ENCODE measurements around the gene RFTN2. TPM values are rescaled to one million over a fixed set of nuclear protein-coding genes. Genes with fewer than 3 reads are reported as not detected.

Gene RFTN2
- total and polyA plus RNA-seq, 2 donors (not counting 3 experiments of a cell fraction or from before 2014, with no cell fraction given), result 5.0 to 8.0 TPM

DNA sequence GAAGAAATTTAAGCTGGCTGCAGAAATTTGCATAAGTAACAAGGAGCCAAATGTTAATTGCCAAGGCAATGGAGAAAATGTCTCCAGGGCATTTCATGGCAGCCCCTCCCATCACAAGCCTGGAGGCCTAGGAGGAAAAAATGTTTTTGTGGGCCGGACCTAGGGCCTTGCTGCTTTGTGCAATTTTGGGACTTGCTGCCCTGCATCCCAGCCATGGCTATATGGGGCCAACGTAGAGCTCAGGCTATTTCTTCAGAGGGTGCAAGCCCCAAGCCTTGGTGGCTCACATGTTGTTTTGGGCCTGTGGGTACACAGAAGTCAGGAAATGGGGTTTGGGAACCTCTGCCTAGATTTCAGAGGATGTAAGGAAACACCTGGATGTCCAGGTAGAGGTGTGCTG is 101.8 kb downstream of the RFTN2 start:
- Histone ChIP-seq H3K79me2 (ENCODE audit: control insufficient read depth, insufficient read depth, low read length) (no peaks in the 10 kb centered on the region), H4K20me1 (replicated peaks; ENCODE audit: control insufficient read depth, extremely low read depth, insufficient read depth, low read length) (no peaks in the 10 kb centered on the region), H3K27me3 (ENCODE audit: control insufficient read depth in 2 of 2, insufficient read depth in 2 of 2, low read length in 2 of 2) (no peaks in the 10 kb centered on the region), H3K9ac (replicated peaks; ENCODE audit: extremely low read depth, insufficient read depth, low read length) (no peak overlapping the region), H3K4me2 (ENCODE audit: insufficient read depth, low read length) (no peak overlapping the region), H3K4me3 (replicated peaks in 1 of 3; ENCODE audit: insufficient read depth in 1 of 3, low read depth in 1 of 3, low read length in 3 of 3) (no peak overlapping the region), H3K4me1 (ENCODE audit: control insufficient read depth, extremely low read depth, insufficient read depth, low read length) (no peaks in the 10 kb centered on the region), H3K9me1 (replicated peaks; ENCODE audit: control insufficient read depth, extremely low read depth, insufficient read depth, low read length) (no peaks in the 10 kb centered on the region), H3K36me3 (ENCODE audit: control insufficient read depth in 2 of 2, extremely low read depth in 1 of 2, insufficient read depth in 2 of 2, low read length in 2 of 2) (peaks cover 0 to 3% of the 10 kb centered on the region in 2 experiments), H2AFZ (ENCODE audit: low read depth, low read length) (no peak overlapping the region), H3K27ac (ENCODE audit: insufficient read depth, low read depth, low read length) (no peak overlapping the region), H3K9me3 (replicated peaks; ENCODE audit: control insufficient read depth, insufficient read depth, low read length) (no peaks in the 10 kb centered on the region)
- BruUV-seq (replicated peaks), result no TSS peak
- DNase-seq (ENCODE audit: low read depth, low spot score) (no peak), FAIRE-seq (no peak)
- TF ChIP-seq MYC (IDR thresholded peaks at IDR 0.05; ENCODE audit: low read depth, low read length) (no peak), POLR2AphosphoS5 (IDR thresholded peaks at IDR 0.05; ENCODE audit: insufficient read depth, low read depth, low read length) (no peak), GATA2 (IDR thresholded peaks at IDR 0.05; ENCODE audit: insufficient read depth, insufficient read length, low read depth, low read length) (no peak), POLR2A (IDR thresholded peaks at IDR 0.05; ENCODE audit: low read depth, low read length) (no peak), FOS (IDR thresholded peaks at IDR 0.05; ENCODE audit: borderline replicate concordance, insufficient read depth, low read length) (no peak), JUN (IDR thresholded peaks at IDR 0.05; ENCODE audit: borderline replicate concordance, insufficient read depth, insufficient read length, low read depth) (no peak), EZH2 (IDR thresholded peaks at IDR 0.05; ENCODE audit: borderline replicate concordance, low read depth, low read length, severe bottlenecking) (no peak)
- TF ChIP-seq, protein P1, sequence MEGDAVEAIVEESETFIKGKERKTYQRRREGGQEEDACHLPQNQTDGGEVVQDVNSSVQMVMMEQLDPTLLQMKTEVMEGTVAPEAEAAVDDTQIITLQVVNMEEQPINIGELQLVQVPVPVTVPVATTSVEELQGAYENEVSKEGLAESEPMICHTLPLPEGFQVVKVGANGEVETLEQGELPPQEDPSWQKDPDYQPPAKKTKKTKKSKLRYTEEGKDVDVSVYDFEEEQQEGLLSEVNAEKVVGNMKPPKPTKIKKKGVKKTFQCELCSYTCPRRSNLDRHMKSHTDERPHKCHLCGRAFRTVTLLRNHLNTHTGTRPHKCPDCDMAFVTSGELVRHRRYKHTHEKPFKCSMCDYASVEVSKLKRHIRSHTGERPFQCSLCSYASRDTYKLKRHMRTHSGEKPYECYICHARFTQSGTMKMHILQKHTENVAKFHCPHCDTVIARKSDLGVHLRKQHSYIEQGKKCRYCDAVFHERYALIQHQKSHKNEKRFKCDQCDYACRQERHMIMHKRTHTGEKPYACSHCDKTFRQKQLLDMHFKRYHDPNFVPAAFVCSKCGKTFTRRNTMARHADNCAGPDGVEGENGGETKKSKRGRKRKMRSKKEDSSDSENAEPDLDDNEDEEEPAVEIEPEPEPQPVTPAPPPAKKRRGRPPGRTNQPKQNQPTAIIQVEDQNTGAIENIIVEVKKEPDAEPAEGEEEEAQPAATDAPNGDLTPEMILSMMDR (IDR thresholded peaks at IDR 0.05; ENCODE audit: extremely low read depth in 1 of 2, insufficient read depth in 1 of 2, low read depth in 1 of 2, low read length in 2 of 2), result no peak
- TF ChIP-seq, protein P2, sequence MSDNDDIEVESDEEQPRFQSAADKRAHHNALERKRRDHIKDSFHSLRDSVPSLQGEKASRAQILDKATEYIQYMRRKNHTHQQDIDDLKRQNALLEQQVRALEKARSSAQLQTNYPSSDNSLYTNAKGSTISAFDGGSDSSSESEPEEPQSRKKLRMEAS (IDR thresholded peaks at IDR 0.05; ENCODE audit: insufficient read depth, insufficient read length), result no peak
- ChIA-PET CTCF (no interaction called here), POLR2A (no interaction called here)
- dilution Hi-C loops (cut with MboI; ENCODE audit: extremely low pct_ligation_motif_present, low sequenced_read_pairs), result no loop called here
- intact Hi-C loops (cut with micrococcal nuclease), result no loop called here

Measured in endothelial cell of umbilical vein (primary cell).